Kidney epithelial cell (primary cell): Measurements from ENCODE around the gene TMEM139. TPM values are rescaled to one million over a fixed set of nuclear protein-coding genes. Genes with fewer than 3 reads are reported as not detected.

Experiments used
- DNase-seq: peaks from one replicate; pipeline ENCODE4 v3.0.0-alpha.2; 2010; ENCODE audit warnings: low read depth
- H3K27me3 ChIP-seq: 2 replicates; pipeline ENCODE4 v1.6.0; 2011; ENCODE audit warnings: low read length; ENCODE audit not compliant: control insufficient read depth, insufficient read depth
- H3K36me3 ChIP-seq: 2 replicates; pipeline ENCODE4 v1.5.1; 2011; ENCODE audit warnings: low read length; ENCODE audit not compliant: control insufficient read depth, insufficient read depth
- H3K4me3 ChIP-seq: 2 replicates; pipeline ENCODE4 v1.5.1; 2011; ENCODE audit warnings: low read depth, mild to moderate bottlenecking, control low read depth, low read length
- total RNA-seq: library from RNA; depleted of rRNA; stranded (reverse); fragments of >200 nt; gene quantifications from 2 replicates; pipeline ENCODE4 v1.2.3, GENCODE V29; 2015
- TF ChIP-seq, protein P1 (sequence below): IDR thresholded peaks from 2 replicates; pipeline ENCODE4 v1.5.1; 2011; ENCODE audit warnings: mild to moderate bottlenecking, moderate library complexity, low read length, control low read depth, inconsistent platforms; ENCODE audit not compliant: insufficient read depth, poor library complexity, severe bottlenecking

The TMEM139 gene
- total RNA-seq, 1 donor from 2014 or later: 11.9 TPM

DNA sequence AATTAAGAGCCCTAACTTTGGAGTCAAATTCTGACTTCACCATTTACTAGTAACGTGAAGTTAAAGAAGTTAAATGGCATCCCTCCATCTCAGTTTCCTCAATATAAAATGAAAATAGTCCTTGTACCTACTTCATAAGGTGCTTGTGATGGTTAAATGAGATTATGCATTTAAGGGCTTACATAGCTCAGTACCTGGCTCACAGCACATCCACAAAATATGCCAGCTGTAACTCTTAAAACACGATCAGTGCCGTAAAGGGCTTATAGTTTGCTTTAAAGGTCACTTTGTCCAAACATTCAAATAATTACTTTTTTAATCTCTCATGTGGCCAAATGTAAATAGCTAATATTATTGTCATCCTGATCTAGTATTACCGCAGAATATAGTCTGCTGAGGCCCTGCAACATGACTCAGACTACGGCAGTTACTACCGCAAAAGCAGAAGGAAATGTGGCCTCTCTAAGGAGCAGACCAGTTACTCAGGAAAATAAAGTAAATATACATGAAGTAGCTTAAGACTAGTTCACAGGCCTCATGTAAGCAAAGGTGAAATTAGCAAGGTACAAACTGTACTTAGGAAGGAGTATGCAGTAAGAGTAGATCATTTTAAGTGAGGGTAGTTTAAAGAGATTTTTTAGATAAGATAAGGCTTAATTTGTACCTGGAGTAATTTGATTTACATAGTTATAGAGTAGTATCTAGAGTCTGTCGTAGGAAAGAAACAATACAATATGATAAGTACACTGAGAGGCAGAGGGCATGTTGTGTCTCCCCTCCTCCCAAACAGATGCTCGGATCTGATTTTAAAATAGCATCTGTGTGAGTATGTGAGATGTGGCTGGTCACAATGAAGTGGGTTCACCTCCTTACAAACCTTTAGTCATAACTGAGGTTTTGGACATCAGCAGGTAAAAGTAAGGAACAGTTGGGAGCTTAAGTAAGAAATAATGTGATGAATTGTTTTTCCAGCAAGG lies 16.5 kb downstream of the TMEM139 start:
- Histone ChIP-seq H3K4me3 (no peak overlapping the region), H3K36me3 (peaks cover 3% of the 10 kb centered on the region), H3K27me3 (no peaks in the 10 kb centered on the region)
- DNase-seq: no peak
- TF ChIP-seq, protein P1, sequence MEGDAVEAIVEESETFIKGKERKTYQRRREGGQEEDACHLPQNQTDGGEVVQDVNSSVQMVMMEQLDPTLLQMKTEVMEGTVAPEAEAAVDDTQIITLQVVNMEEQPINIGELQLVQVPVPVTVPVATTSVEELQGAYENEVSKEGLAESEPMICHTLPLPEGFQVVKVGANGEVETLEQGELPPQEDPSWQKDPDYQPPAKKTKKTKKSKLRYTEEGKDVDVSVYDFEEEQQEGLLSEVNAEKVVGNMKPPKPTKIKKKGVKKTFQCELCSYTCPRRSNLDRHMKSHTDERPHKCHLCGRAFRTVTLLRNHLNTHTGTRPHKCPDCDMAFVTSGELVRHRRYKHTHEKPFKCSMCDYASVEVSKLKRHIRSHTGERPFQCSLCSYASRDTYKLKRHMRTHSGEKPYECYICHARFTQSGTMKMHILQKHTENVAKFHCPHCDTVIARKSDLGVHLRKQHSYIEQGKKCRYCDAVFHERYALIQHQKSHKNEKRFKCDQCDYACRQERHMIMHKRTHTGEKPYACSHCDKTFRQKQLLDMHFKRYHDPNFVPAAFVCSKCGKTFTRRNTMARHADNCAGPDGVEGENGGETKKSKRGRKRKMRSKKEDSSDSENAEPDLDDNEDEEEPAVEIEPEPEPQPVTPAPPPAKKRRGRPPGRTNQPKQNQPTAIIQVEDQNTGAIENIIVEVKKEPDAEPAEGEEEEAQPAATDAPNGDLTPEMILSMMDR: no peak

DNA sequence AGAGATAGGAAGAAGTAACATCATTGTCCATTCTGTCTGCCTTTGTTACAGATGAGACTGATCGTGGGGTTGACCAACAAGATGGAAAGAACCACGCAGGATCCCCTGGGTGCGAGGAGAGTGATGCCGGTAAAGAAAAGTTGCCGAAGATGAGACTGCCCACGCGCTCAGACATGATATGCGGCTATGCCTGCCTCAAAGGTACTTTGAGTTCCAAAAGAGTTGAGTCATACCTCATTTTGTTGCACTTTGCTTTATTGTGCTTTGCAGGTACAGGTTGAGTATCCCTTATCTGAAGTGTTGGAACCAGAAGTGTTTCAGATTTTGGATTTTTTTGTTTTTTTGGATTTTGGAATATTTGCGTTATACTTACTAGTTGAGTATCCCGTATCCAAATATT lies 19.0 kb downstream of the TMEM139 start:
- no peak for DNase-seq
- TF ChIP-seq, protein P1: no peak
- Histone ChIP-seq H3K4me3 (no peak overlapping the region), H3K27me3 (no peaks in the 10 kb centered on the region), H3K36me3 (peaks cover 3% of the 10 kb centered on the region)

DNA sequence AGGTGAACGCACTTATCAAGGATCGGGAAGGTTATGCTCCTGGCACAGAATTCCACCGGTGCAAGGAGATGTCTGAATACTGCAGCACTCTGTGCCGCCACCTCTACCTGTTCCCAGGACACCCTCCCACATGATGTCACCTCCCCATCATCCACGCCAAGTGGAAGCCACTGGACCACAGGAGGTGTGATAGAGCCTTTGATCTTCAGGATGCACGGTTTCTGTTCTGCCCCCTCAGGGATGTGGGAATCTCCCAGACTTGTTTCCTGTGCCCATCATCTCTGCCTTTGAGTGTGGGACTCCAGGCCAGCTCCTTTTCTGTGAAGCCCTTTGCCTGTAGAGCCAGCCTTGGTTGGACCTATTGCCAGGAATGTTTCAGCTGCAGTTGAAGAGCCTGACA lies 20.2 kb downstream of the TMEM139 start:
- TF ChIP-seq, protein P1: no peak
- Histone ChIP-seq H3K27me3 (no peaks in the 10 kb centered on the region), H3K4me3 (no peak overlapping the region), H3K36me3 (peaks cover 3% of the 10 kb centered on the region)
- no peak for DNase-seq

DNA sequence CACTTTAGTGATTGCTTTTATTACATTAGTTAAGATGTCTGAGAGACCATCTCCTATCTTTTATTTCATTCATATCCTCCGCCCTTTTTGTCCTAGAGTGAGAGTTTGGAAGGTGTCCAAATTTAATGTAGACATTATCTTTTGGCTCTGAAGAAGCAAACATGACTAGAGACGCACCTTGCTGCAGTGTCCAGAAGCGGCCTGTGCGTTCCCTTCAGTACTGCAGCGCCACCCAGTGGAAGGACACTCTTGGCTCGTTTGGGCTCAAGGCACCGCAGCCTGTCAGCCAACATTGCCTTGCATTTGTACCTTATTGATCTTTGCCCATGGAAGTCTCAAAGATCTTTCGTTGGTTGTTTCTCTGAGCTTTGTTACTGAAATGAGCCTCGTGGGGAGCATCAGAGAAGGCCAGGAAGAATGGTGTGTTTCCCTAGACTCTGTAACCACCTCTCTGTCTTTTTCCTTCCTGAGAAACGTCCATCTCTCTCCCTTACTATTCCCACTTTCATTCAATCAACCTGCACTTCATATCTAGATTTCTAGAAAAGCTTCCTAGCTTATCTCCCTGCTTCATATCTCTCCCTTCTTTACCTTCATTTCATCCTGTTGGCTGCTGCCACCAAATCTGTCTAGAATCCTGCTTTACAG lies 20.8 kb downstream of the TMEM139 start:
- Histone ChIP-seq H3K36me3 (no peaks in the 10 kb centered on the region), H3K27me3 (no peaks in the 10 kb centered on the region), H3K4me3 (no peak overlapping the region)
- no peak for DNase-seq
- TF ChIP-seq, protein P1: peak; percentile 62

DNA sequence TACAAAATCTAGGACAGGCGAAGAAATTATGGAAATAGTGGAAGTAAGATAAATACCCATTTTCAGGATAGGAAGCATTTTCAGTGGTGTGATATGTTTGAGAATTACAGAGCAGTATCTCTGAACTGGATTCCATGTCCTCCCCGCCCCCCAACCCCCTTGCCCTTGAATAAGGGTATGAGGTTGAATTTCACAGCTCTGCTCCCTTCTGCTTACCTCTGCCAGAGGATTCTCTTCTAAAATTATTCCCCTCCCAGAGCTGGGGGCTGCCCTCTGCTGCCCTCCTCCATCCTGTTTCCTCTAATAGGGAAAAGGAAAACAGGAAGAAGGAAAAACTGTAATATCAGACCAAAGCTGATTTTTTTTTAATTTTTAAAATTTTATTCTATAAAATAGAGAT lies 23.9 kb downstream of the TMEM139 start:
- TF ChIP-seq, protein P1: no peak
- no peaks in the 10 kb centered on the region for H3K36me3 ChIP-seq
- DNase-seq: no peak
- no peak overlapping the region for H3K4me3 ChIP-seq
- H3K27me3 ChIP-seq: no peaks in the 10 kb centered on the region

DNA sequence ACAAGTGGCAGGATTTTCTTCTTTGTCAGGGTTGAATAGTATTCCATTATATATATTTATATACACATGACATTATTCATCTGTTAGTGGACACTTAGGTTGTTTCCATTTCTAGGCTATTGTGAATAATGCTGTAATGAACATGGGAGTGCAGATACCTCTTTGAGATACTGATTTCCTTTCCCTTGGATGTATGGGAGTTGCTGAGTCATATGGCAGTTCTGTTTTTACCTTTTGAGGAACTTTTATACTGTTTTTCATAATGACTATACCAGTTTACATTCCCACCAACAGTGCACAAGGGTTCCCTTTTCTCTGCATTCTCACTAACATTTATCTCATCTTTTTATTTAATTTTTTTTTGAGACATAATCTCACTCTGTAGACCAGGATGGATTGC lies 29.4 kb downstream of the TMEM139 start:
- Histone ChIP-seq H3K27me3 (no peaks in the 10 kb centered on the region), H3K4me3 (no peak overlapping the region), H3K36me3 (no peaks in the 10 kb centered on the region)
- no peak for DNase-seq
- TF ChIP-seq, protein P1: no peak
